Stimulated activated CD8-positive, alpha-beta memory T cell treated with anti-CD3 and anti-CD28 coated beads, Interleukin-12 subunit alpha, Interleukin-12 subunit beta, amount 100 ng/mL, for 24 hours (primary cell): ENCODE measurements around the gene PAX7.

Experiments used
- DNase-seq: peaks from one replicate; pipeline ENCODE4 v3.0.0-alpha.2; 2020; ENCODE audit errors: extremely low read depth

Gene PAX7

DNA sequence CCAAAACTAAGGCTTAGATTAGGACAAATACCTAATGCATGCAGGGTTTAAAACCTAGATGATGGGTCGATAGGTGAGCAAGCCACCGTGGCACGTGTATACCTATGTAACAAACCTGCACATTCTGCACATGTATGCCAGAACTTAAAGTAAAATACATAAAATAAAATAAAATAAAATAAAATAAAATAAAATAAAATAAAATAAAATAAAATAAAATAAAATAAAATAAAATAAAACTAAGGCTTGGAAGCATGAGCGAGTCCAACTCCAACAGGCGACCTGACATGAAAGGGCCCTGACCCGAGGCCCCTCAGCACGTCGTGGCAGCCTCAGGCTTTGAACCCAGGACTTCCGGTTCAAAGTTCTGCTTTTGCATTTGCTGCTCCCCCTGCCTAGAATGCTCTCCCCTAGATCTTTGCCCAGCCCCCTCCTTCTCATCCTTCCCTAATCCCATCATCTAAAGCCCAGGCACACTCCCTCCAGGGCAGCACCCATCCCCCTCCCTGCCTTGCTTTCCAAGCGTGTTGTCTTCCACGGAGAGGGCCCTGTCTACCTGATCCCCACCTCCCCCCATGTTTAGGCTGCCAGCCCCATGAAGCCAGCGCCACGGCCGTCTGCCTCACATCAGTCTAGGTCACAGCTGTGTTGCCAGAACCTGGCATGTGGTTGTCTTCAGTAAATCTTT is 164.5 kb downstream of the PAX7 start:
- DNase-seq, result no peak

DNA sequence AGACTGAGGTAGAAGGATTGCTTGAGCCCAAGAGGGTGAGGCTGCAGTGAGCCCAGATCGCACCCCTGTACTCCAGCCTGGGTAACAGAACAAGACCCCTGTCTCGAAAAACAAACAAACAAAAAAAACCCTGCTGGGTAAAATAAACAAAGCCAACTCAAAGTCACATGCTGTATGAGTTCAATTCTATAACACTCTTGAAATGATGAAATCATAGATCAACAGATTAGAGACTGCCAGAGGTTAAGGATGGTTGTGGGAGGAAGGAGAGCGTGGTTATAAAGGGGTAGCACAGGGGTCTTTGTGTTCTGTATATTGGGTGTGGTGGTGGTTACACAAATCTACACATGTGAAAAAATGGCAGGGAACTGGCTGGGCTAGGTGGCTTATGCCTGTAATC is 166.3 kb downstream of the PAX7 start:
- no peak for DNase-seq
